Prostate gland (tissue), 2 donors: ENCODE data around the gene SELENBP1.

ENCODE experiments used
- CTCF ChIP-seq, 4 experiments: fragments of 200-600 bp in 2 of 4; fragments of 450-650 bp in 2 of 4; sonication (generic) in 2 of 4; IDR thresholded peaks; 1 replicate in 3 of 4; 2 replicates in 1 of 4; pipeline ENCODE4 v1.5.1; 2016 to 2019; ENCODE audit warnings: antibody characterized with exemption in 4 of 4, mild to moderate bottlenecking in 2 of 4, moderate library complexity in 2 of 4
- POLR2A ChIP-seq: fragments of 450-650 bp; IDR thresholded peaks from one replicate; pipeline ENCODE4 v1.6.1; 2016; ENCODE audit warnings: antibody characterized with exemption, mild to moderate bottlenecking
- POLR2AphosphoS5 ChIP-seq: sonication (generic); formaldehyde crosslinking; IDR thresholded peaks from one replicate; pipeline ENCODE4 v1.6.1; 2017; ENCODE audit warnings: antibody characterized with exemption

- TF ChIP-seq CTCF (IDR thresholded peaks at IDR 0.05) (no peak), POLR2A (no peak), POLR2AphosphoS5 (no peak)
Measured at GRCh38 chr1:151318975-151319374, 53.5 kb downstream of the SELENBP1 start.
